NT2/D1 (cell line): Measurements from ENCODE around the gene OR1S1.

ENCODE experiments used
- SUZ12 ChIP-seq: IDR thresholded peaks from 2 replicates; pipeline ENCODE4 v1.6.1; 2011; ENCODE audit not compliant: insufficient read length, insufficient read depth; ENCODE audit errors: extremely low read depth
- YY1 ChIP-seq: IDR thresholded peaks from 2 replicates; pipeline ENCODE4 v1.6.1; 2011; ENCODE audit not compliant: insufficient read length, insufficient read depth

DNA sequence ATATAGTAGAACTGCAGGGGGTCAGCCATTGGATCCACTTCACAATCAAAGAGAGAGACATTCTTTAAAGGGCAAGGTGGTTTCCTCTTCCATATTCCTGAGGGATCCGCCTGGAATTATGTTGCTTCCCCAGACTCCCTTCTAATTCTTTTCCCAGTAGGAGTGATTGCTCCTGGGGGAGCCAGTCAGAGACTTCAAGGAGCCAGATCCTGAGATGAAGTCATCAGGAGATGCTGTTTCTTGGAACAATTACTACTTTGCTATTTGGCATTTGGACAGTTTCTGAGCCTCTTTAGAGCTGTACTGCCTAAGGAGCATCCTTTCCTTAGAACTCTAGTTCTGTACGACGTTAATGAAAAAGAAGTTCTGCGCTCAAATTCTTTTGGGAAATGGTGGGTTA, 25.6 kb upstream of the OR1S1 start:
- TF ChIP-seq SUZ12 = no peak
- TF ChIP-seq YY1 = no peak
